HL-60 (cell line): ENCODE results near the gene FNDC3B.

Experiments used
- CTCF ChIP-seq: IDR thresholded peaks from one replicate; pipeline ENCODE4 v1.5.1; 2011; ENCODE audit warnings: low read length, control low read depth, inconsistent platforms; ENCODE audit not compliant: insufficient read depth
- GABPA ChIP-seq: IDR thresholded peaks from 2 replicates; pipeline ENCODE4 v1.6.1; 2012; ENCODE audit warnings: low read depth
- POLR2AphosphoS5 ChIP-seq: IDR thresholded peaks from 2 replicates; pipeline ENCODE4 v1.6.1; 2012; ENCODE audit warnings: low read depth
- TF ChIP-seq, protein P1 (sequence below): IDR thresholded peaks from 2 replicates; pipeline ENCODE4 v1.6.1; 2012; ENCODE audit warnings: low read depth; ENCODE audit not compliant: insufficient replicate concordance

- TF ChIP-seq POLR2AphosphoS5: no peak
- TF ChIP-seq GABPA: no peak
- TF ChIP-seq CTCF: no peak
- TF ChIP-seq, protein P1, sequence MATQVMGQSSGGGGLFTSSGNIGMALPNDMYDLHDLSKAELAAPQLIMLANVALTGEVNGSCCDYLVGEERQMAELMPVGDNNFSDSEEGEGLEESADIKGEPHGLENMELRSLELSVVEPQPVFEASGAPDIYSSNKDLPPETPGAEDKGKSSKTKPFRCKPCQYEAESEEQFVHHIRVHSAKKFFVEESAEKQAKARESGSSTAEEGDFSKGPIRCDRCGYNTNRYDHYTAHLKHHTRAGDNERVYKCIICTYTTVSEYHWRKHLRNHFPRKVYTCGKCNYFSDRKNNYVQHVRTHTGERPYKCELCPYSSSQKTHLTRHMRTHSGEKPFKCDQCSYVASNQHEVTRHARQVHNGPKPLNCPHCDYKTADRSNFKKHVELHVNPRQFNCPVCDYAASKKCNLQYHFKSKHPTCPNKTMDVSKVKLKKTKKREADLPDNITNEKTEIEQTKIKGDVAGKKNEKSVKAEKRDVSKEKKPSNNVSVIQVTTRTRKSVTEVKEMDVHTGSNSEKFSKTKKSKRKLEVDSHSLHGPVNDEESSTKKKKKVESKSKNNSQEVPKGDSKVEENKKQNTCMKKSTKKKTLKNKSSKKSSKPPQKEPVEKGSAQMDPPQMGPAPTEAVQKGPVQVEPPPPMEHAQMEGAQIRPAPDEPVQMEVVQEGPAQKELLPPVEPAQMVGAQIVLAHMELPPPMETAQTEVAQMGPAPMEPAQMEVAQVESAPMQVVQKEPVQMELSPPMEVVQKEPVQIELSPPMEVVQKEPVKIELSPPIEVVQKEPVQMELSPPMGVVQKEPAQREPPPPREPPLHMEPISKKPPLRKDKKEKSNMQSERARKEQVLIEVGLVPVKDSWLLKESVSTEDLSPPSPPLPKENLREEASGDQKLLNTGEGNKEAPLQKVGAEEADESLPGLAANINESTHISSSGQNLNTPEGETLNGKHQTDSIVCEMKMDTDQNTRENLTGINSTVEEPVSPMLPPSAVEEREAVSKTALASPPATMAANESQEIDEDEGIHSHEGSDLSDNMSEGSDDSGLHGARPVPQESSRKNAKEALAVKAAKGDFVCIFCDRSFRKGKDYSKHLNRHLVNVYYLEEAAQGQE: no peak
Observed at GRCh38 chr3:172012775-172013174, 26.6 kb upstream of the FNDC3B start.
